ENCODE data around the gene TMEM164.

Gene TMEM164

GRCh38 chrX:110173192-110174175 is 170.6 kb downstream of the TMEM164 start:
- DNase-seq = no peak

DNA sequence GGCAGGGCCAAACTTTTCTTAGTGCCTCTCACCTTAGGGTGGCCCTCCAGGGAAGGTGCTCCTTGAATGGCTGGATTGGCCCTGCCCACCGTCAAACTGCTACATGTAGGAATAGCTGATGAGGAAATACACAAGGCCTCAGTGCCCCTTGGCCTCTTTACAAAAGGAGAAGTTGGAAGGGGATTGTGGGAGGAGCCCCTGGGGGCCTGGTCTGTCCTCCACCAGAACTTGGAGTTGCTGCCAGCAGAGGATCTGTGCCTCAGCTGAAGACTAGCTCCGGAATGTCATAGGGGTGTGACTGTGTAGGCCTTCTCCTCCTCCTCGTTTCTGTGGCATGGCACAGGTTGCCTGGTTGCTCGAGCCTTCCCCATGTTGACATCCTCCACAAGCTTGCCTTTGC is 172.2 kb downstream of the TMEM164 start:
- DNase-seq = no peak

- no peak for DNase-seq
Measured at GRCh38 chrX:110175696-110176095, 172.8 kb downstream of the TMEM164 start.

DNA sequence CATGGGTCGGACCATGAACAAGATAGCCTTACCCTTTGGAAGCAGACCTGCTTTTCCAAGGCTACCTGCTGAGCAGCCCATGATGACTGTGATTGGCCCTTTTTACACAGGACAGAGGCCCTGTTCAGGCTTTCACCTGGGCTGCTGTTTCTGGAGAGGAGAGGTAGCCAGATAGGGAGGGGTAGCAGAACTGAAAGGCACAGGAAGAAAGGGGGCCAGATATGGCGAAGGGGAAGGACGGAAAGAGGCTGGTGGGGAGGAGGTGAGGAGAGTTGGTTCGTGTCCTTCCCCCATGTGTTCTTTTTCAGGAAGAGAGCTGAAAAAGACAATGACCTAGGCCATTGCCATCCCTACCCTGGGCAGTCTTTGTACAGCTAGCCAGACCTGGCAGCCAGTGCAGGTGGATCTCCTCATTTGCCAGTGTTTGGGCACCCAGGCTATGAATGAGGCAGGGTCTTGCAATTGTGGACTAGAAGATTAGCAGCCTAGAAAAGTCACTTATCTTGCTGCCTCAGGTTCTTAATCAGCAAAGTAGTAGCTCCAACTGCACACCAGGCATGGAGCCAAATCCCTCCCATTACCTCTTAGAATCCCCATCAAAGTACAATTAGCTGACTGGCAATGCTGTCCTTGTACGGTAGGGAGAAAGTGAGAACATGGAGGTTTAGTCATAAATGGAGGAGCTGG is 175.4 kb downstream of the TMEM164 start:
- DNase-seq = no peak

DNA sequence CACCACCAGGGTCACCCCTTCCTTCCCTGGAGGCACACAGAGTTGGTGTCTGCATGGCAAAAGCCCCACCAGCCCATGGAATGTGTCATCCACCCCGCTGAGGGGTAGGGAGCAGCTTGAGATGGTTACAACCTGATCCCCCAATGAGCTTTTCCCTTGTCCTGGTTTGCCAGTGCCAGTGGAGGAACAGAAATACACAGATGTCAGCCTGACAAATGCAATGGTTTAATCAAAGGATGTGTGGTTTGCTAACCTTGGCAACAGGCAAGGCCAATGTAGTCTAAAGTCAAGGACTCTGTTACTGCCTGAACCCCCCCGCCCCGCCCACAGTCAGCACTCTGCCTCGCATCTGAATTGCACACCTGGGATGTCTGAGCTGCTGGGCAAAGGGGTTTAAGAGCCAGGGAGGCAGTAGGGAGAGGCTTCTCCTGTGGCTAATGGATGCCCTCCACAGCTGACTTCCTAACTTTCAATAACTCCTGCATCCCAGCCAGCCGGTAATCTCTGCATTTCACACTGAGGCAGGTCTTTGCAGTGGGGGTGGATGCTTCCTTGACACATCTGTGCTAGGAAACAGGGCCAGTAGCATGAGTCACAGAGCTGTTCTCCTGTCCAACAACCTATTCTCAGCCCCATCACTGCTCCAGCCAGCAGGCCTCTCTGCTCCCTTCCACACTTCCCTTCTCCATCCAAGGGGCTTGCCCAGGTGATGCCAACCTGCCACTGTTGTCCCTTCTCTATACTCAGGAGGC is 177.4 kb downstream of the TMEM164 start:
- no peak for DNase-seq

GRCh38 chrX:110180928-110181310 is 178.0 kb downstream of the TMEM164 start:
- DNase-seq = no peak

GRCh38 chrX:110181459-110182137 is 178.7 kb downstream of the TMEM164 start:
- DNase-seq = no peak

DNA sequence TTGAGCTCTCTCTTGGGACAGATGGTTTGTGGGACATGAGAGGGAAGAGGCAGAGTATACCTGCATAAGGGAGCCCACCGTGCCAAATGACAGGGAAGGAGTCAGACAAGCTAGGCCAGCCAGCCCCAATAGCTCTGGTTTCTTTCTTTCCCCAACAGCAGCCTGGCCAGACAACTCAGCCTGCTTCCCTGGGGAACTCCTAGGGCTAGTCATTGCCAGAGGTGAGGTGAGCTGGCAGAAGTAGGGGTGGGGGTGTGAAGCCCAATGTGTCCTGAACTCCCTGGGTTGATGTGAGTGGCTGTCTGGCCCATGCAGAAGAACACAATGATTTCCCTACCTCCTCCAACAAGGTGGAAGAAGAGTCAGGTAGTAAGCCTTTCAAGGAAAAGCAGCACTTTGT is 179.4 kb downstream of the TMEM164 start:
- no peak for DNase-seq

DNA sequence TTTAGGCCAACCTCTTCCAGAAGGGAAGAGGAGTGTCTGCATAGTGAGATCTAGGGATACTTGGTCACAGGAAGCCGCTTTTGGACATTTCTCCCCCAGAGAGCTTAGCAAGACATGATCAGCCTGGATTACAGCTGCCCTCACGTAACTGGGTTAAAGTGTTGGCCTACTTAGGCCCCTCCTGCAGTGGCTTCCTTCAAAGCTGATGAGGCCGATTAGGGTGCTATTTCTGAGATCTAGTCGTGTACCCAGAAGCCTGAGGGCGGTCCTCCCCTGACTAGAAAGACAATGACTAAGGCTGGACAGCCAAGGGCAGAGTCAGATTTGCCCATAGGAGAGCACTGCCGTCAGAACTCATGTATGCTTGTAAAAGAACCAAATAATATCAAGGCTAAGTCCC is 180.0 kb downstream of the TMEM164 start:
- DNase-seq = no peak

DNA sequence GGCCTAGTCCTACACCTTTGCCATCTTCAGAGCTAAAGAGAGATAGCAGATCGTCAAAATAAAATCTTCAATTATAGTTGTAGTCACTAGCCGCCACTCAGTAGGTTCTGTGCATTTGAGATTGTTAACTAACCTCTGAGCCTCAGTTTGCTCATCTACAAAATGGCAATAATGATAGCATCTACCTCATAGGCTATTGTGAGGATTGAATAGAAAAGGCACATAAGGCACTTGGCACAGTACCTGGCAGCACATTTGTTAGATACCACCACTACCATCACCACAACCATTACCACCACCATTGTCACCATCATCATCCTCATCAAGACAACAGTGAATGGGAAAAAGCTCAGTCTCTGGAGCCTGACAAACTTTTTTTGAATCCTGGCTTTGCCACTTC is 180.4 kb downstream of the TMEM164 start:
- DNase-seq = no peak

DNA sequence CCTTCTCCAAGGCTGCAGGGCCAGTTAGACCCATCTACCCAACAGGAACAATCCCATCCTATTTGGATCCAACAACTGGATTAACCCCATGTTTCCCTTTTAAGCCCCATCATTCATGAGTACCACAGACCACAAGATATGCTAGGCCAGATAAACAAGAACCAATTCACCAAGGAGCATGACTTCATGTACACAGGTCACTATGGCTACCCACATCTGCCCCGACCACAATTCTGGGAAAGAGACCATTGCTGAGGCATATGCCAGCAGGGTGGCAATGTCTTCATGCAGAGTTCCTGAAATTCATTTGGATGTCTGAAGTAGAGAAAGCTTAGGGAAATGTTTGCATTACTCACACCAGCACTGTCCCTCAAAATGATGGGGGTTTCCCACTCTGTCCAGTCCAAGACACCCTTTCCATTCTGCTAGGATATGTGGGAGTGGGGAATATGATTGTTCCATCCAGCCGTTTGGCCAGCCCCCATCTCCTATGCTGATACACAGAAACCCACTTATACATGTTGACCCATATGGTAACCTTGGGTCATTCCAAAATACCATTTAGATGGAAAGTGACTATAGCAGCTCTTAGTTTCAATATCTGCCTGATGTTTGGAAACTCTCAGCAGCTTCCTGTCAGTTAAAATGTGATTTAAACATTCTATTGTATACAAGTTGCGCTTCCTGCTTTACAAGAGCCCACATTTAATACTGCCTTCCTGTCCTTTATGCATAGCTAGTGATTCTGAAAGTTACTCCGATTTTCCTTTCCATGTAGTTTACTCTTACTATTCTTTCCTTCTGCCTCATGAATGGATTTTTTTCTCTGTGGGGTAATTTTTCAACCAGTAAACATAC is 186.0 kb downstream of the TMEM164 start:
- no peak for DNase-seq

- DNase-seq = no peak
Measured at GRCh38 chrX:110192516-110192915, 189.6 kb downstream of the TMEM164 start.

DNA sequence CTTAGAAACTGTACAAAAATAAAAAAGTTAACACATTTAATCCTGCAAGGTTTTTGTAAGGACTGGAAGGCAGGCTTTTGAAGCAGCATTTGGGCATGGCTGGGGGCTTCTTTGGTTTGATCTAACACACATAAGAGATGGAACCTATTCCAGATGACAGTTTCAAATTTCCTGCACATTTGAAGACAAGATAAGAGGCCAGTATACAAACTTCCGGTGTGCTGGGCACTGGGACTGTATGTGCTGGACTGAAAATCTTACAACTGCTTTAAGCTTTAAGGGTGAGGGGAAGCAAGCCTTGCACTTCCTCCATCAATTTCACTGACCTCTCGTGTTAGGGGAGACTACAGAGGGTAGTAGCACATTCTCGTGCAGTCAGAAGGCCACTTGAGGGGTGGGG is 192.1 kb downstream of the TMEM164 start:
- no peak for DNase-seq

- no peak for DNase-seq
Measured at GRCh38 chrX:110201799-110202198, 198.9 kb downstream of the TMEM164 start.

DNA sequence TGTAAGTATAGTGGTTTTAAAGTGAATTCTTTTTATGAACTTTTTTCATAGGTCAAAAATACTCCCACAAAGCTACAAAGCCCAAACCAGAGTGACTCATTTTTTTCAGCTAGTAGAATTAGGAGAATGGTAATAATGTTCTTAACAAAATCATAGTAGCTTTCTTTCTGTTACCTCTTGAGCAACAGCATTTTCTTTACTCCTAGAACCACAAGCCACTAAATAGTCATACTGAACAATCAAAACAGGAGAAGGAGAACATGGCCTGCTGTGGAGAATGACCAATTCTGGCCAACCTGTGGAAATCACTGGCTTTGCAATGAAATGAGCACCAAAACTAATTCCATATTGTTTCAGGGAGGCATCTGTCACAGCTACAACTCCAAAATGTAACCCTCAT is 202.1 kb downstream of the TMEM164 start:
- no peak for DNase-seq

GRCh38 chrX:110208092-110208491 is 205.2 kb downstream of the TMEM164 start:
- DNase-seq = no peak

DNA sequence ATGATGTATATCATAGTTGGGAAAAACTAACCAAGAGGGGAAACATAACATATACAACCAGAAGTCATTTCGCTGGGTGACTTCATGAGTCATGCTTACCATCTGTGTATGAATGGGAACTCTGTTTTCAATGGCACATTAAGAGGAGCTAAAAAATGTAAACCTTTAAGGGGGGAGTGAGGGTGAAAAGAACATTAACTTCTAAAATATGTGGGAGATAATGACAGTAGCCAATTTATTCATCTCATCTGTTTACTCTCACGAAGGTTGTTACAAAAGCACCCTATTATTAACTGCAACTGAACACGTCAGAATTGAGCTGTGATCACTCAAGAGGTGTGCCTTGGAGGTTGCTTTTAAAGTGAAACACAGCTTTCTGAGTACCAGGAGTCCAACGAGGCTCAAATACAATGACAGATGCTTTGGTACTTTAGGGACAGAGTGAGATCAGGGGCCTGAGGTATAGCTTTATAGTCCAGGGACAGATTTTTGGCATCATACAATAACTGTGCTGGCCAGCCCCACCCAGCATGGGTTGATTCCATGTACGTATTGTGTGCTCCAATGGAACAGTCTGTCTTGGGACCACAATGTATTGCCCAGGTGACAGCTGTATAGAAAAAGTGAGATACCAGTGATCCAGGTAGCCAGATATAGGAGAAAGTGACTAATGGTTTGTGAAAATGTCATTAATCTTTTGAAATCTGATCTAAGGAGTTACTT is 207.7 kb downstream of the TMEM164 start:
- peak; percentile 3 for DNase-seq

DNA sequence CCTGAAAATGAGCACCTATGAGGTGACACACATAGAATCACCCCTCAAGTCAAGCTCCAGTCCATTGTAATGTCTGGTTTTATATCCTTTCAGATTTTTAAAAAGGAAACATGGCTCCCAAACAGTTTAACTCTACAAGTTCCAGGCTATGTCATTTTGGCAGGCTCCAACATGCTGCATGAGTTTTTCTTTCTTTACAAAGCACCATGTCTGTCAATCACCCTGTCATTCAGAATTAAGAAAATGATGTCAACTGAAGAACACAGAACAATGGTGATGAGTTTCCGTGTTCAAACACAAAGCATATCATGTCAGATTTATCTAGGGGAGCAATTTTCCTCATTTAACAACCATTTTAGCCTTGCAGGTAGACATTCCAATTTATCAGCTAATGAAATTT is 208.4 kb downstream of the TMEM164 start:
- DNase-seq = no peak

DNA sequence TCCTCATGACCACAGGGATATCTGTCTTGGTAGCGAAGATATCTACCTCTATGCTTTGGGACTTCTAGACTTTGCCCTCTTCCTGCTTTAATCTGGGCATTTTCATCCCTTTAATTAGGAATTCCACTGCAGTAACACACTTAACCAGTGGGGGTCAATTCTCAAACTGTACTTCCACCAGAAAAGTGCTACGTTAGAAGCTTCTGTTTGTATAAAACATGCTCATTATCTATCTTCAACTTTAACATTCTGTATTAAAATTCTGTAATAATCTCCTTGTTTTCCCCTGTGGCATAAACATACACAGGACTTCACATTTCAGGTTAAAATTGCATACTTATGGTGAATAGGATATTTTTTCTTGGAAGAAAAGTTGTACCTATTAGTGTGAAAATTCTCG is 209.4 kb downstream of the TMEM164 start:
- no peak for DNase-seq

DNA sequence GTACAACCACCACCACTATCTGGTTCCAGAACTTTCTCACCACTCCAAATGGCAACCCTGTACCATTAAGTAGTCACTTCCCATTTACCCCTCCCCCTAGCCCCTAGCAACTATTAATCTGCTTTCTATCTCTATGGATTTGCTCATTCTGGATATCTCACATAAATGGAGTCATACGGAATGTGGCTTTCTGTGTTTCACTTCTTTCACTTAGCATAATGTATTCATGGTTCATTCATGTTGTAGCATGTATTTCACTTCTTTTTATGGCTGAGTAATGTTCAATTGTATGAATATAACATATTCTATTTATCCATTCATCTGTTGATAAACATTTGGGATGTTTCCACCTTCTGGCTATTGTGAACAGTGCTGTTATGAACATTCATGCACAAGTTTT is 210.3 kb downstream of the TMEM164 start:
- no peak for DNase-seq

- DNase-seq = no peak
Measured at GRCh38 chrX:110214684-110215083, 211.8 kb downstream of the TMEM164 start.

All from NCI-H2107 (cell line).